Panc1 (cell line): ENCODE measurements around the gene MUS81. TPM values are rescaled to one million over a fixed set of nuclear protein-coding genes. Genes with fewer than 3 reads are reported as not detected.

ENCODE experiments used
- ATAC-seq: fragments of 200-7000 bp; cut with Tn5 transposase; 2 replicates; pipeline ENCODE4 v1.9.1; 2020; ENCODE audit warnings: mild to moderate bottlenecking, moderate library complexity
- BruUV-seq: library from RNA; stranded (reverse); fragments of 400-500 nt; replicated peaks from 2 replicates; lab custom pipeline; 2021; lab: Mats Ljungman, UMichigan
- CTCF ChIA-PET: fragments of 300-600 bp; sonication (Branson Sonifier 250); formaldehyde crosslinking; loops from one replicate; lab custom pipeline; 2022; ENCODE audit warnings: antibody characterized with exemption; lab: Charles Lee
- POLR2A ChIA-PET: fragments of 300-600 bp; sonication (Branson Sonifier 250); formaldehyde crosslinking; loops from one replicate; lab custom pipeline; 2022; ENCODE audit warnings: antibody characterized with exemption; lab: Charles Lee
- DNase-seq: peaks from one replicate; pipeline ENCODE4 v3.0.0-alpha.2; 2010; ENCODE audit warnings: low read depth, low spot score
- H3K27ac ChIP-seq: 2 replicates; pipeline ENCODE4 v1.5.1; 2011; ENCODE audit warnings: mild to moderate bottlenecking, low read length, inconsistent platforms
- H3K27me3 ChIP-seq: fragments of 200-500 bp; sonication (Bioruptor generic); 2 replicates; pipeline ENCODE4 v1.6.0; 2014; ENCODE audit warnings: low read length, inconsistent platforms; ENCODE audit not compliant: control insufficient read depth, insufficient read depth
- H3K36me3 ChIP-seq: fragments of 200-500 bp; sonication (Bioruptor generic); 2 replicates; pipeline ENCODE4 v1.5.1; 2014; ENCODE audit warnings: inconsistent platforms, mild to moderate bottlenecking, low read length, moderate library complexity; ENCODE audit not compliant: control insufficient read depth, insufficient read depth
- H3K4me1 ChIP-seq: 2 replicates; pipeline ENCODE4 v1.5.1; 2011; ENCODE audit warnings: inconsistent platforms, mild to moderate bottlenecking, low read length, moderate library complexity; ENCODE audit not compliant: control insufficient read depth, insufficient read depth
- H3K4me3 ChIP-seq, 2 experiments: 2 replicates each; pipeline ENCODE4 v1.5.1; 2011 to 2012; ENCODE audit warnings: low read depth in 2 of 2, low read length in 2 of 2, mild to moderate bottlenecking in 2 of 2, inconsistent platforms in 1 of 2, moderate library complexity in 1 of 2
- H3K9me3 ChIP-seq: fragments of 200-500 bp; sonication (Bioruptor generic); 2 replicates; pipeline ENCODE4 v1.5.1; 2014; ENCODE audit warnings: low read depth, mild to moderate bottlenecking, inconsistent platforms, low read length, moderate library complexity; ENCODE audit not compliant: control insufficient read depth, insufficient read depth
- POLR2AphosphoS5 ChIP-seq: IDR thresholded peaks from 2 replicates; pipeline ENCODE4 v1.6.1; 2012; ENCODE audit warnings: mild to moderate bottlenecking, low read depth, low read length, moderate library complexity
- REST ChIP-seq, 2 experiments: IDR thresholded peaks; 2 replicates each; pipeline ENCODE4 v1.6.1; 2011 to 2012; ENCODE audit warnings: low read depth in 2 of 2, control low read depth in 1 of 2, low read length in 1 of 2, mild to moderate bottlenecking in 1 of 2, moderate library complexity in 1 of 2; ENCODE audit not compliant: insufficient read depth in 1 of 2
- SIN3A ChIP-seq: IDR thresholded peaks from 2 replicates; pipeline ENCODE4 v1.6.1; 2012; ENCODE audit warnings: low read depth, mild to moderate bottlenecking, low read length, moderate library complexity, borderline replicate concordance; ENCODE audit not compliant: insufficient read depth
- TCF7L2 ChIP-seq: IDR thresholded peaks from 2 replicates; pipeline ENCODE4 v1.6.1; 2011; ENCODE audit warnings: mild to moderate bottlenecking, low read depth, low read length, inconsistent platforms
- in situ Hi-C: cut with HindIII; loops from 2 replicates; pipeline ENCODE4 v1.10.0; 2016; ENCODE audit warnings: low sequenced_read_pairs, low pct_unique_long_range_greater_than_20kb
- intact Hi-C: fragments of 100-400 bp; cut with micrococcal nuclease; formaldehyde crosslinking; loops from one replicate; pipeline ENCODE4 v1.10.0; 2022; ENCODE audit not compliant: unreplicated experiment
- total RNA-seq: library from RNA; stranded (reverse); gene quantifications from one replicate; pipeline ENCODE4 v1.2.1, GENCODE V29; 2021; ENCODE audit not compliant: unreplicated experiment
- TF ChIP-seq, protein P1 (sequence below): fragments of 450-650 bp; IDR thresholded peaks from 2 replicates; pipeline ENCODE4 v1.5.1; 2017; ENCODE audit warnings: mild to moderate bottlenecking

The MUS81 gene
- total RNA-seq, 1 experiment from 2014 or later = 140 TPM

GRCh38 chr11:65890324-65891218 is 30.3 kb downstream of the MUS81 start, which contains the start of gene CCDC85B:
Gene CCDC85B, plus strand, starts transcription at chr11:65890673. Its CDS starts 111 bp downstream, at chr11:65890784.
- peak within 1 kb of the TSS; percentile 88 to 93 for H3K4me3 ChIP-seq
- DNase-seq (no peak), ATAC-seq (peak; percentile 45)
- peaks cover 67% of the 10 kb centered on the region for H3K4me1 ChIP-seq
- H3K9me3 ChIP-seq = no peaks in the 10 kb centered on the region
- CTCF ChIA-PET = interaction anchor here (0.6 to 2.4 kb wide), 6 partner anchors 22 to 232 kb away, joined by 3 to 10 read pairs (median 4); partner anchors contain the start of gene MUS81
- POLR2A ChIA-PET = interaction anchor here (0.5 to 2.2 kb wide), 13 partner anchors 9 to 163 kb away, joined by 3 to 13 read pairs (median 4); partner anchors contain the start of genes FOSL1 and MUS81
- BruUV-seq = no TSS peak
- no peaks in the 10 kb centered on the region for H3K27me3 ChIP-seq
- intact Hi-C loops (no loop called here), in situ Hi-C loops (no loop called here)
- TF ChIP-seq REST (IDR thresholded peaks at IDR 0.05; ENCODE audit: insufficient read depth in 1 of 2, low read depth in 2 of 2, low read length in 1 of 2) = no peak
- peak; percentile 0; the same call in 1 of the 2 replicates for TF ChIP-seq TCF7L2
- peak; percentile 86 for TF ChIP-seq SIN3A
- TF ChIP-seq, protein P1, sequence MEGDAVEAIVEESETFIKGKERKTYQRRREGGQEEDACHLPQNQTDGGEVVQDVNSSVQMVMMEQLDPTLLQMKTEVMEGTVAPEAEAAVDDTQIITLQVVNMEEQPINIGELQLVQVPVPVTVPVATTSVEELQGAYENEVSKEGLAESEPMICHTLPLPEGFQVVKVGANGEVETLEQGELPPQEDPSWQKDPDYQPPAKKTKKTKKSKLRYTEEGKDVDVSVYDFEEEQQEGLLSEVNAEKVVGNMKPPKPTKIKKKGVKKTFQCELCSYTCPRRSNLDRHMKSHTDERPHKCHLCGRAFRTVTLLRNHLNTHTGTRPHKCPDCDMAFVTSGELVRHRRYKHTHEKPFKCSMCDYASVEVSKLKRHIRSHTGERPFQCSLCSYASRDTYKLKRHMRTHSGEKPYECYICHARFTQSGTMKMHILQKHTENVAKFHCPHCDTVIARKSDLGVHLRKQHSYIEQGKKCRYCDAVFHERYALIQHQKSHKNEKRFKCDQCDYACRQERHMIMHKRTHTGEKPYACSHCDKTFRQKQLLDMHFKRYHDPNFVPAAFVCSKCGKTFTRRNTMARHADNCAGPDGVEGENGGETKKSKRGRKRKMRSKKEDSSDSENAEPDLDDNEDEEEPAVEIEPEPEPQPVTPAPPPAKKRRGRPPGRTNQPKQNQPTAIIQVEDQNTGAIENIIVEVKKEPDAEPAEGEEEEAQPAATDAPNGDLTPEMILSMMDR = peak; percentile 36
- peak; percentile 76 for TF ChIP-seq POLR2AphosphoS5
- no peaks in the 10 kb centered on the region; the same call in 1 of the 2 replicates for H3K36me3 ChIP-seq
- H3K27ac ChIP-seq = peak within 1 kb of the TSS; percentile 98

- peak overlapping the region; percentile 87 for H3K27ac ChIP-seq
- TF ChIP-seq, protein P1 = peak; percentile 84
- TF ChIP-seq SIN3A = peak; percentile 95
- peak in 1 of 2 experiments; percentile 72; a peak in 1 of 4 replicates for TF ChIP-seq REST (IDR thresholded peaks at IDR 0.05; ENCODE audit: insufficient read depth in 1 of 2, low read depth in 2 of 2, low read length in 1 of 2)
- peak; percentile 96 for TF ChIP-seq POLR2AphosphoS5
- TF ChIP-seq TCF7L2 = no peak
- ChIA-PET POLR2A (interaction anchor here (0.5 to 2.2 kb wide), 6 partner anchors 15 to 1490 kb away, joined by 3 to 8 read pairs (median 4); no protein-coding TSS in a partner anchor), CTCF (interaction anchor here (0.9 to 1.1 kb wide), 3 partner anchors 21 to 180 kb away, joined by 3 read pairs; no protein-coding TSS in a partner anchor)
- TSS peak; percentile 95 for BruUV-seq
- intact Hi-C loops (no loop called here), in situ Hi-C loops (no loop called here)
- H3K9me3 ChIP-seq = no peaks in the 10 kb centered on the region
- DNase-seq (no peak), ATAC-seq (peak; percentile 20)
- no peaks in the 10 kb centered on the region; the same call in 1 of the 2 replicates for H3K36me3 ChIP-seq
- H3K4me3 ChIP-seq = peak overlapping the region; percentile 88 to 93
- H3K4me1 ChIP-seq = peaks cover 71% of the 10 kb centered on the region
- no peaks in the 10 kb centered on the region for H3K27me3 ChIP-seq
Measured at GRCh38 chr11:65891219-65892136, 31.2 kb downstream of the MUS81 start.
